Osteoblast (primary cell): ENCODE data around the gene LRRIQ1. TPM values are rescaled to one million over a fixed set of nuclear protein-coding genes. Genes with fewer than 3 reads are reported as not detected.
A peak's percentile ranks its signal among the peaks of the same experiment; 100 is the strongest.

ENCODE experiments used
- DNase-seq: peaks from one replicate; pipeline ENCODE4 v3.0.0; 2011; ENCODE audit warnings: low spot score, mixed read lengths; ENCODE audit not compliant: insufficient read length; ENCODE audit errors: missing footprints
- H2AFZ ChIP-seq: 2 replicates; pipeline ENCODE4 v1.6.0; 2011; ENCODE audit warnings: mild to moderate bottlenecking, low read length
- H3K27ac ChIP-seq: 2 replicates; pipeline ENCODE4 v1.5.1; 2011; ENCODE audit warnings: mild to moderate bottlenecking, low read depth, low read length, moderate library complexity
- H3K27me3 ChIP-seq: 2 replicates; pipeline ENCODE4 v1.6.0; 2012; ENCODE audit warnings: mild to moderate bottlenecking, control low read depth, inconsistent platforms, low read length, moderate library complexity; ENCODE audit not compliant: insufficient read depth
- H3K36me3 ChIP-seq: 2 replicates; pipeline ENCODE4 v1.5.1; 2011; ENCODE audit warnings: mild to moderate bottlenecking, low read length, control low read depth, moderate library complexity; ENCODE audit not compliant: insufficient read depth
- H3K4me1 ChIP-seq: 2 replicates; pipeline ENCODE4 v1.5.1; 2011; ENCODE audit warnings: mild to moderate bottlenecking, low read length, control low read depth, moderate library complexity; ENCODE audit not compliant: insufficient read depth
- H3K4me2 ChIP-seq: 2 replicates; pipeline ENCODE4 v1.6.0; 2011; ENCODE audit warnings: mild to moderate bottlenecking, low read length; ENCODE audit not compliant: insufficient read depth
- H3K4me3 ChIP-seq: fragments of 200-600 bp; sonication (generic); 3 replicates; pipeline ENCODE4 v1.5.1; 2012; ENCODE audit warnings: mild to moderate bottlenecking, low read length, inconsistent platforms; ENCODE audit not compliant: insufficient read depth
- H3K79me2 ChIP-seq: 2 replicates; pipeline ENCODE4 v1.6.0; 2012; ENCODE audit warnings: mild to moderate bottlenecking, low read length, control low read depth, inconsistent platforms; ENCODE audit not compliant: insufficient read depth
- H3K9me3 ChIP-seq: 2 replicates; pipeline ENCODE4 v1.5.1; 2011; ENCODE audit warnings: low read depth, low read length, control low read depth
- H4K20me1 ChIP-seq: 2 replicates; pipeline ENCODE4 v1.6.0; 2012; ENCODE audit warnings: mild to moderate bottlenecking, low read length, control low read depth; ENCODE audit not compliant: insufficient read depth
- CTCF ChIP-seq: IDR thresholded peaks from 2 replicates; pipeline ENCODE4 v1.5.1; 2011; ENCODE audit warnings: mild to moderate bottlenecking, low read depth, low read length, moderate library complexity; ENCODE audit errors: extremely low read depth
- total RNA-seq: library from RNA; depleted of rRNA; stranded (reverse); fragments of >200 nt; gene quantifications from 2 replicates; pipeline ENCODE4 v1.2.3, GENCODE V29; 2012

LRRIQ1 gene
- total RNA-seq, 1 donor = not detected

GRCh38 chr12:85155791-85156190, 119.6 kb downstream of the LRRIQ1 start:
- Histone ChIP-seq H3K4me2 (no peak overlapping the region), H3K27ac (no peak overlapping the region), H4K20me1 (no peaks in the 10 kb centered on the region), H3K36me3 (no peaks in the 10 kb centered on the region), H3K4me1 (no peaks in the 10 kb centered on the region), H3K27me3 (no peaks in the 10 kb centered on the region), H3K79me2 (no peaks in the 10 kb centered on the region), H3K9me3 (no peaks in the 10 kb centered on the region), H3K4me3 (no peak overlapping the region), H2AFZ (no peak overlapping the region)
- no peak for DNase-seq
- peak; percentile 11 for TF ChIP-seq CTCF

- peak; percentile 22 for DNase-seq
- no peak overlapping the region for H3K4me3 ChIP-seq
- no peak overlapping the region for H3K27ac ChIP-seq
- no peaks in the 10 kb centered on the region for H3K4me1 ChIP-seq
- no peaks in the 10 kb centered on the region for H3K36me3 ChIP-seq
- no peak overlapping the region for H2AFZ ChIP-seq
- H4K20me1 ChIP-seq = no peaks in the 10 kb centered on the region
- no peaks in the 10 kb centered on the region for H3K79me2 ChIP-seq
- no peak for TF ChIP-seq CTCF
- no peaks in the 10 kb centered on the region for H3K9me3 ChIP-seq
- no peak overlapping the region for H3K4me2 ChIP-seq
- H3K27me3 ChIP-seq = no peaks in the 10 kb centered on the region
Measured at GRCh38 chr12:85156569-85156968, 120.4 kb downstream of the LRRIQ1 start.

- no peak overlapping the region for H2AFZ ChIP-seq
- TF ChIP-seq CTCF = no peak
- no peaks in the 10 kb centered on the region for H3K4me1 ChIP-seq
Measured at GRCh38 chr12:85157035-85157603, 121.0 kb downstream of the LRRIQ1 start.

GRCh38 chr12:85163752-85164321, 127.7 kb downstream of the LRRIQ1 start:
- Histone ChIP-seq H3K27me3 (no peaks in the 10 kb centered on the region), H3K4me3 (no peak overlapping the region), H3K4me1 (no peaks in the 10 kb centered on the region), H4K20me1 (no peaks in the 10 kb centered on the region), H3K9me3 (no peaks in the 10 kb centered on the region), H3K36me3 (no peaks in the 10 kb centered on the region), H2AFZ (no peak overlapping the region), H3K27ac (no peak overlapping the region), H3K79me2 (no peaks in the 10 kb centered on the region), H3K4me2 (no peak overlapping the region)
- no peak for TF ChIP-seq CTCF
- DNase-seq = peak; percentile 10

More at GRCh38 chr12:85157035-85157603, 121.0 kb downstream of the LRRIQ1 start:
- no peaks in the 10 kb centered on the region for H3K36me3 ChIP-seq
- no peaks in the 10 kb centered on the region for H3K79me2 ChIP-seq
- H3K4me2 ChIP-seq = no peak overlapping the region
- H3K27ac ChIP-seq = no peak overlapping the region
- no peaks in the 10 kb centered on the region for H4K20me1 ChIP-seq
- DNase-seq = no peak
- H3K27me3 ChIP-seq = no peaks in the 10 kb centered on the region
- H3K4me3 ChIP-seq = no peak overlapping the region
- no peaks in the 10 kb centered on the region for H3K9me3 ChIP-seq
